HG03060 (cell line): Measurements from ENCODE around the gene SGIP1.
A peak's percentile ranks its signal among the peaks of the same experiment; 100 is the strongest.
"Not testable (repeated sequence)": the region's sequence is repeated elsewhere in the genome, so short reads cannot be mapped to it uniquely, and the experiment has no call there.

Experiments used
- ATAC-seq: cut with Tn5 transposase; IDR thresholded peaks from one replicate; pipeline ENCODE4 v1.9.1; 2021; ENCODE audit warnings: low read depth, moderate number of reproducible peaks; ENCODE audit not compliant: unreplicated experiment

Gene SGIP1

GRCh38 chr1:66723985-66724384 is 190.0 kb downstream of the SGIP1 start:
- ATAC-seq: no peak

GRCh38 chr1:66725885-66726665 is 192.1 kb downstream of the SGIP1 start:
- peak; percentile 71 for ATAC-seq

GRCh38 chr1:66728021-66728420 is 194.1 kb downstream of the SGIP1 start:
- ATAC-seq: no peak

GRCh38 chr1:66728716-66729115 is 194.8 kb downstream of the SGIP1 start:
- not testable (repeated sequence) for ATAC-seq

- no peak for ATAC-seq
Observed at GRCh38 chr1:66729119-66729518, 195.2 kb downstream of the SGIP1 start.

GRCh38 chr1:66729523-66729922 is 195.6 kb downstream of the SGIP1 start:
- ATAC-seq: no peak

GRCh38 chr1:66730462-66730861 is 196.5 kb downstream of the SGIP1 start:
- no peak for ATAC-seq

- no peak for ATAC-seq
Observed at GRCh38 chr1:66731170-66731865, 197.4 kb downstream of the SGIP1 start.

GRCh38 chr1:66732407-66733166 is 198.6 kb downstream of the SGIP1 start:
- no peak for ATAC-seq

- no peak for ATAC-seq
Observed at GRCh38 chr1:66733348-66734017, 199.5 kb downstream of the SGIP1 start.

- ATAC-seq: not testable (repeated sequence)
Observed at GRCh38 chr1:66734531-66734930, 200.6 kb downstream of the SGIP1 start.

- no peak for ATAC-seq
Observed at GRCh38 chr1:66737836-66738235, 203.9 kb downstream of the SGIP1 start.

- no peak for ATAC-seq
Observed at GRCh38 chr1:66739401-66740157, 205.6 kb downstream of the SGIP1 start.

- ATAC-seq: no peak
Observed at GRCh38 chr1:66745451-66745850, 211.5 kb downstream of the SGIP1 start.

- no peak for ATAC-seq
Observed at GRCh38 chr1:66747501-66747900, 213.5 kb downstream of the SGIP1 start.

- no peak for ATAC-seq
Observed at GRCh38 chr1:66750577-66750976, 216.6 kb downstream of the SGIP1 start.

GRCh38 chr1:66751160-66751559 is 217.2 kb downstream of the SGIP1 start:
- ATAC-seq: no peak

GRCh38 chr1:66752000-66752592 is 218.1 kb downstream of the SGIP1 start, which contains the start of gene DYNLT5:
DYNLT5 (plus strand) TSS chr1:66752459; CDS start chr1:66754659, 2,200 bp downstream.
- ATAC-seq: no peak

GRCh38 chr1:66752671-66753371 is 218.9 kb downstream of the SGIP1 start:
- no peak for ATAC-seq
